SK-N-SH (cell line): ENCODE results near the gene FUT7. TPM values are rescaled to one million over a fixed set of nuclear protein-coding genes. Genes with fewer than 3 reads are reported as not detected.

Experiments used
- CTCF ChIA-PET: fragments of 300-600, 350-600 bp; formaldehyde crosslinking; extraction: SDS; loops from one replicate; lab custom pipeline; 2021; lab: Yijun Ruan, JAX
- POLR2A ChIA-PET: fragments of 350-600 bp; sonication (Branson Sonifier 250); formaldehyde crosslinking; extraction: SDS; loops from one replicate; lab custom pipeline; 2020; ENCODE audit warnings: antibody characterized with exemption, inconsistent platforms; lab: Yijun Ruan, JAX
- DNase-seq: peaks from one replicate; pipeline ENCODE4 v3.0.0; 2012
- H2AFZ ChIP-seq: fragments of 200-600 bp; sonication (generic); 2 replicates; pipeline ENCODE4 v1.8.1; 2016; ENCODE audit warnings: antibody characterized with exemption, mild to moderate bottlenecking, low read depth
- H3F3A ChIP-seq: fragments of 200-600 bp; sonication (generic); replicated peaks from 2 replicates; pipeline ENCODE3; 2016; ENCODE audit warnings: antibody characterized with exemption, mild to moderate bottlenecking; ENCODE audit not compliant: insufficient read depth
- H3K27ac ChIP-seq, 2 experiments: fragments of 200-500 bp in 1 of 2; fragments of 200-600 bp in 1 of 2; sonication (Bioruptor generic) in 1 of 2; sonication (generic), shearing (Covaris generic) in 1 of 2; 2 replicates each; pipeline versions ENCODE4 v1.5.1 to v1.6.1; 2014 to 2016; ENCODE audit warnings: low read depth in 2 of 2, inconsistent platforms in 1 of 2, low read length in 1 of 2, mild to moderate bottlenecking in 1 of 2, mixed read lengths in 1 of 2
- H3K27me3 ChIP-seq: fragments of 200-600 bp; sonication (generic), shearing (Covaris generic); 2 replicates; pipeline ENCODE4 v1.6.1; 2016; ENCODE audit warnings: mixed run types; ENCODE audit not compliant: insufficient read depth
- H3K36me3 ChIP-seq, 2 experiments: fragments of 200-500 bp in 1 of 2; fragments of 200-600 bp in 1 of 2; sonication (Bioruptor generic) in 1 of 2; sonication (generic) in 1 of 2; replicated peaks in 1 of 2; 2 replicates each; pipeline versions ENCODE3 to v1.5.1; 2014 to 2016; ENCODE audit warnings: low read length in 1 of 2, mild to moderate bottlenecking in 1 of 2; ENCODE audit not compliant: insufficient read depth in 2 of 2, control insufficient read depth in 1 of 2
- H3K4me1 ChIP-seq, 2 experiments: fragments of 200-500 bp in 1 of 2; fragments of 200-600 bp in 1 of 2; sonication (Bioruptor generic) in 1 of 2; sonication (generic), shearing (Covaris generic) in 1 of 2; 2 replicates each; pipeline versions ENCODE4 v1.5.1 to v1.6.1; 2014 to 2016; ENCODE audit warnings: low read depth in 1 of 2, low read length in 1 of 2, mixed run types in 1 of 2; ENCODE audit not compliant: insufficient read depth in 2 of 2, control insufficient read depth in 1 of 2
- H3K4me2 ChIP-seq: fragments of 200-600 bp; sonication (generic), shearing (Covaris generic); 2 replicates; pipeline ENCODE4 v1.6.1; 2017; ENCODE audit warnings: mixed run types
- H3K4me3 ChIP-seq, 2 experiments: fragments of 200-500 bp in 1 of 2; fragments of 200-600 bp in 1 of 2; sonication (Bioruptor generic) in 1 of 2; sonication (generic), shearing (Covaris generic) in 1 of 2; 2 replicates each; pipeline versions ENCODE4 v1.5.1 to v1.8.1; 2014 to 2016; ENCODE audit warnings: low read depth in 2 of 2, inconsistent platforms in 1 of 2, low read length in 1 of 2, mild to moderate bottlenecking in 1 of 2, mixed read lengths in 1 of 2, moderate library complexity in 1 of 2
- H3K79me2 ChIP-seq: fragments of 200-600 bp; sonication (generic); 2 replicates; pipeline ENCODE4 v1.8.1; 2017; ENCODE audit warnings: mild to moderate bottlenecking; ENCODE audit not compliant: insufficient read depth
- H3K9ac ChIP-seq: fragments of 200-600 bp; sonication (generic); 2 replicates; pipeline ENCODE4 v1.6.1; 2017; ENCODE audit warnings: mixed run types
- H3K9me2 ChIP-seq: fragments of 200-600 bp; sonication (generic); 2 replicates; pipeline ENCODE4 v1.6.1; 2017; ENCODE audit warnings: mixed run types
- H3K9me3 ChIP-seq: fragments of 200-600 bp; sonication (generic); 2 replicates; pipeline ENCODE4 v1.6.1; 2017; ENCODE audit warnings: mixed run types, mild to moderate bottlenecking, moderate library complexity
- H4K20me1 ChIP-seq: fragments of 200-600 bp; sonication (generic); 2 replicates; pipeline ENCODE4 v1.6.1; 2017; ENCODE audit warnings: mild to moderate bottlenecking, mixed run types; ENCODE audit not compliant: insufficient read depth
- EP300 ChIP-seq, 2 experiments: IDR thresholded peaks; 2 replicates each; pipeline versions ENCODE4 v1.4.0 to v1.6.1; 2012; ENCODE audit warnings: borderline replicate concordance in 1 of 2, low read depth in 1 of 2, low read length in 1 of 2
- MEF2A ChIP-seq: IDR thresholded peaks from 2 replicates; pipeline ENCODE4 v1.4.0; 2012; ENCODE audit warnings: low read depth, borderline replicate concordance
- RAD21 ChIP-seq: IDR thresholded peaks from 2 replicates; pipeline ENCODE4 v1.6.1; 2012; ENCODE audit warnings: mild to moderate bottlenecking, low read length
- RXRA ChIP-seq: IDR thresholded peaks from 2 replicates; pipeline ENCODE4 v1.4.0; 2012; ENCODE audit warnings: low read depth, mild to moderate bottlenecking, borderline replicate concordance
- WGBS: methylation state at CpG from one replicate; pipeline ENCODE4 v1.1.6; 2017; ENCODE audit warnings: low lambda C conversion rate; 5-methylcytosine and 5-hydroxymethylcytosine counted together
- polyA plus RNA-seq, 3 experiments: library from polyadenylated mRNA; depleted of rRNA; stranded (reverse); fragments of >200 nt; gene quantifications; 2 replicates each; pipeline ENCODE4 v1.2.3, GENCODE V29; 2012
- TF ChIP-seq, protein P1 (sequence below): fragments of 150-350 bp; IDR thresholded peaks from 2 replicates; pipeline ENCODE4 v1.6.1; 2017; ENCODE audit warnings: antibody characterized with exemption, low read length, low read depth, borderline replicate concordance
- TF ChIP-seq, protein P2 (sequence below): fragments of 150-350 bp; IDR thresholded peaks from 2 replicates; pipeline ENCODE4 v1.6.1; 2016; ENCODE audit warnings: mild to moderate bottlenecking, low read depth, low read length
- TF ChIP-seq, protein P3 (sequence below): IDR thresholded peaks from 2 replicates; pipeline ENCODE4 v1.4.0; 2012; ENCODE audit warnings: low read depth, borderline replicate concordance

FUT7 gene
- polyA plus RNA-seq, 1 of the 3 experiments (the other 2 are of a cell fraction): not detected

DNA sequence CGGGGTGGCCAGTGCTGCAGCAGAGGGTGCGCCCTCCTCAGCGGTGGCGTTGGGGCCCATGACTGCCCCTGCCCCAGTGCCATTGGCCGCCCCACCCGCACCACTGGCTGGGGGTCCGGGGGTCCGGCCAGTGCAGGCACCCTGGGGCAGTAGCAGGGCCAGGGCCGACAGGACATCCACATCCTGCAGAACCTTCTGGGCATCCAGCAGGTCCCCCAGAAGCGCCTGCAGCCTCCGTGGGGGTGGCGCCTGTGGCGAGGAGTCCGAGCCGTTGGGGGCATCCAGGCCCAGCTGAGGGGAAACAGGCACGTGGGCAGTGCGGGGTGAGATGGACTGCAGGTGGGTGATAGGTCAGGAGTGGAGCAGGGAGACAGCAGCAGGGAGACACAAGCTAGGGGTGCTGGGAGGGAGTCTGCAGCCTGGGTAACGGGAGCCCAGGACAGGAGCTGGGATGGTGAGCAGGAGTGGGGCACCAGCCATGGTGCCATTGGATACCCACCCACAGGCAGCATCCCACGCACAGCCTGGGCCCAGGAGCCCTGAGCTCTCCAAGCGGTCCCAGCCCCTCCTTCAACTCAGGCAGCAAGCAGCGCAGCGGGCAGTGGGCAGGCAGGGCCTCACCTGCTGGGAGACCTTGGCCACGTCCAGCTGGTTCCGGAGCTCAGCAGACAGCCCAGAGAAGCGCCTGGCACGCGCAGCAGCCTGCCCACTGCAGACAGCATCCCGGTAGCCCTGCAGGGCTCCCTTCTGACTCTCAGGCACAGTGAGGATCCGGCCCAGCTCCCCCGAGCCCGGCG, 10.9 kb downstream of the FUT7 start (continued):
- TF ChIP-seq RXRA: no peak
- TF ChIP-seq, protein P1, sequence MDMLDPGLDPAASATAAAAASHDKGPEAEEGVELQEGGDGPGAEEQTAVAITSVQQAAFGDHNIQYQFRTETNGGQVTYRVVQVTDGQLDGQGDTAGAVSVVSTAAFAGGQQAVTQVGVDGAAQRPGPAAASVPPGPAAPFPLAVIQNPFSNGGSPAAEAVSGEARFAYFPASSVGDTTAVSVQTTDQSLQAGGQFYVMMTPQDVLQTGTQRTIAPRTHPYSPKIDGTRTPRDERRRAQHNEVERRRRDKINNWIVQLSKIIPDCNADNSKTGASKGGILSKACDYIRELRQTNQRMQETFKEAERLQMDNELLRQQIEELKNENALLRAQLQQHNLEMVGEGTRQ: no peak
- TF ChIP-seq, protein P2, sequence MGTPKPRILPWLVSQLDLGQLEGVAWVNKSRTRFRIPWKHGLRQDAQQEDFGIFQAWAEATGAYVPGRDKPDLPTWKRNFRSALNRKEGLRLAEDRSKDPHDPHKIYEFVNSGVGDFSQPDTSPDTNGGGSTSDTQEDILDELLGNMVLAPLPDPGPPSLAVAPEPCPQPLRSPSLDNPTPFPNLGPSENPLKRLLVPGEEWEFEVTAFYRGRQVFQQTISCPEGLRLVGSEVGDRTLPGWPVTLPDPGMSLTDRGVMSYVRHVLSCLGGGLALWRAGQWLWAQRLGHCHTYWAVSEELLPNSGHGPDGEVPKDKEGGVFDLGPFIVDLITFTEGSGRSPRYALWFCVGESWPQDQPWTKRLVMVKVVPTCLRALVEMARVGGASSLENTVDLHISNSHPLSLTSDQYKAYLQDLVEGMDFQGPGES: no peak
- TF ChIP-seq, protein P3, sequence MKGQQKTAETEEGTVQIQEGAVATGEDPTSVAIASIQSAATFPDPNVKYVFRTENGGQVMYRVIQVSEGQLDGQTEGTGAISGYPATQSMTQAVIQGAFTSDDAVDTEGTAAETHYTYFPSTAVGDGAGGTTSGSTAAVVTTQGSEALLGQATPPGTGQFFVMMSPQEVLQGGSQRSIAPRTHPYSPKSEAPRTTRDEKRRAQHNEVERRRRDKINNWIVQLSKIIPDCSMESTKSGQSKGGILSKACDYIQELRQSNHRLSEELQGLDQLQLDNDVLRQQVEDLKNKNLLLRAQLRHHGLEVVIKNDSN: no peak
- TF ChIP-seq MEF2A: no peak
- no peak for TF ChIP-seq EP300 (IDR thresholded peaks at IDR 0.05; ENCODE audit: borderline replicate concordance in 1 of 2, low read depth in 1 of 2, low read length in 1 of 2)

DNA sequence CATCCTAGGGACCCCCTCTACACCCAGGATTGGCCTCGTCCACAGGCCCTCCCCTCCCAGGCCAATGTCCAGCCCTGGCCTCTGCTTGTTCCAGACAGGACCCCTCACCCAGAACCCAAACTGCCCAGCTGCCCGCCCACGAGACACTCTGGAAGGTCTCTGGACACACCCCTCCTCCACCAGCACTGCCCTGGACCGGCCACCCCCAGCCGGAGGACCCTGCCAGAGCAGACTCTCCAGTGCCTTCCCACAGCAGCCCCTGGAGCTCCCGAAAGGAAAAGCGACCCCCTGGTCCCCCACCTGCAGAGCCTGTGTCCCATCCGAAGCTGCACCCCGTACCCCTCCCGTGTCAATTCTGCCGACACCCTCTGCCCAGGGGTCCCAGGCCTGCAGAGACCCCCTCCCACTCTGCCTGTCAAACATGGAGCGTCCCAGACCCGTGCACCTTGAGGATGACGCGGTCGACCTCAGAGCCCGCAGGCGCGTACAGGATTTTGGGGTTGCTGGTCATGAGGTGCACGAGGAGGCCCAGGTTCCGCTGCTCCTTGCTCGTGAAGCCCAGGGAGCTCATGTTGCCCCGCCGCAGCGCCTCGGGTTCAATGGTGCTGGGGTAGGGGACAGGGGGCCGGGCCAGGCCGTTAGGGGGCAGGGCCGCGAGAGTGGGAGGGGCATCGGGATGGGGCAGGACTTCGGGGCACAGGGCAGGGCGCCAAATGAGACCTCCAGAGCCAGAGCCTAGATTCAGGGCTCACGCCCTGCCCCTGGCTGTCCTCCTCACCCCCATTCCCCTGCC, 11.8 kb downstream of the FUT7 start:
- Histone ChIP-seq H3K27me3 (no peaks in the 10 kb centered on the region), H3F3A (no peaks in the 10 kb centered on the region), H4K20me1 (0 out of 2 replicates have a peak, but pooled peaks cover 4% of the 10 kb centered on the region), H3K9me3 (no peaks in the 10 kb centered on the region), H3K4me1 (peaks cover 0 to 3% of the 10 kb centered on the region in 2 experiments; a peak in 1 of 4 replicates), H3K4me3 (no peak overlapping the region), H3K36me3 (peaks cover 0 to 13% of the 10 kb centered on the region in 2 experiments), H3K27ac (no peak overlapping the region), H3K9ac (no peak overlapping the region), H3K79me2 (no peaks in the 10 kb centered on the region), H3K9me2 (no peaks in the 10 kb centered on the region), H3K4me2 (no peak overlapping the region), H2AFZ (no peak overlapping the region)
- CTCF ChIA-PET: interaction anchor here (1.1 to 1.6 kb wide), 3 partner anchors 9 to 76 kb away, joined by 4 to 7 read pairs (median 5); partner anchors contain the start of genes ABCA2 and FBXW5
- TF ChIP-seq RAD21: no peak
- 94% methylated on average over 23 of the region's 34 CpGs for WGBS
- POLR2A ChIA-PET: interaction anchor here (0.5 to 1.0 kb wide), 2 partner anchors 24 to 72 kb away, joined by 3 to 5 read pairs; partner anchors contain the start of gene CLIC3
- no peak for DNase-seq
